ENCODE data around the gene FRA10AC1. TPM values are rescaled to one million over a fixed set of nuclear protein-coding genes. Genes with fewer than 3 reads are reported as not detected.

The FRA10AC1 gene
- polyA plus RNA-seq, 2 of the 4 experiments (the other 2 are of a cell fraction): 11.1 to 20.5 TPM

GRCh38 chr10:93630625-93631557, 71.5 kb downstream of the FRA10AC1 start:
- H3K4me1 ChIP-seq: no peaks in the 10 kb centered on the region
- DNase-seq (ENCODE audit: low read depth in 1 of 2, low spot score in 1 of 2) (no peak), ATAC-seq (peak in 1 of 2 experiments; percentile 30; a peak in 3 of 6 replicates), FAIRE-seq (no peak)
- WGBS (ENCODE audit: missing lambda C conversion rate): 80% methylated on average over 15 of the region's 15 CpGs
- H3K9me3 ChIP-seq: no peaks in the 10 kb centered on the region
- ChIA-PET CTCF (interaction anchor here (0.9 kb wide), 1 partner anchor 184 kb away, joined by 3 read pairs; no protein-coding TSS in a partner anchor), POLR2A (no interaction called here)
- H3K4me3 ChIP-seq: no peak overlapping the region
- H3K4me2 ChIP-seq: no peak overlapping the region
- H3K27ac ChIP-seq: no peak overlapping the region
- TF ChIP-seq HES2 (IDR thresholded peaks at IDR 0.05) (no peak), ESRRA (IDR thresholded peaks at IDR 0.05; ENCODE audit: borderline replicate concordance, low read length) (no peak), CEBPB (IDR thresholded peaks at IDR 0.05) (no peak), MYC (IDR thresholded peaks at IDR 0.05; ENCODE audit: borderline replicate concordance, low read length) (no peak), RNF2 (IDR thresholded peaks at IDR 0.05; ENCODE audit: borderline replicate concordance, low read depth) (no peak), PHF8 (IDR thresholded peaks at IDR 0.05; ENCODE audit: borderline replicate concordance, low read depth) (no peak), BHLHE40 (IDR thresholded peaks at IDR 0.05; ENCODE audit: low read depth, low read length) (no peak), SREBF2 (IDR thresholded peaks at IDR 0.05) (no peak), EHMT2 (IDR thresholded peaks at IDR 0.05; ENCODE audit: low read depth) (no peak), ZNF302 (CRISPR knock-in tag; IDR thresholded peaks at IDR 0.05) (no peak), POLR2AphosphoS2 (conservative IDR thresholded peaks at IDR 0.05; ENCODE audit: low read length) (no peak), ZSCAN20 (CRISPR knock-in tag; IDR thresholded peaks at IDR 0.05) (no peak), RARB (CRISPR knock-in tag; IDR thresholded peaks at IDR 0.05) (no peak), RAD21 (conservative IDR thresholded peaks at IDR 0.05 in 1 of 2, IDR thresholded peaks at IDR 0.05 in 1 of 2) (no peak), KDM5A (IDR thresholded peaks at IDR 0.05) (no peak), E2F6 (IDR thresholded peaks at IDR 0.05; ENCODE audit: borderline replicate concordance, low read depth) (no peak), BCL3 (IDR thresholded peaks at IDR 0.05) (no peak)
- TF ChIP-seq, protein P1, sequence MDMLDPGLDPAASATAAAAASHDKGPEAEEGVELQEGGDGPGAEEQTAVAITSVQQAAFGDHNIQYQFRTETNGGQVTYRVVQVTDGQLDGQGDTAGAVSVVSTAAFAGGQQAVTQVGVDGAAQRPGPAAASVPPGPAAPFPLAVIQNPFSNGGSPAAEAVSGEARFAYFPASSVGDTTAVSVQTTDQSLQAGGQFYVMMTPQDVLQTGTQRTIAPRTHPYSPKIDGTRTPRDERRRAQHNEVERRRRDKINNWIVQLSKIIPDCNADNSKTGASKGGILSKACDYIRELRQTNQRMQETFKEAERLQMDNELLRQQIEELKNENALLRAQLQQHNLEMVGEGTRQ (IDR thresholded peaks at IDR 0.05): no peak
- TF ChIP-seq, protein P2, sequence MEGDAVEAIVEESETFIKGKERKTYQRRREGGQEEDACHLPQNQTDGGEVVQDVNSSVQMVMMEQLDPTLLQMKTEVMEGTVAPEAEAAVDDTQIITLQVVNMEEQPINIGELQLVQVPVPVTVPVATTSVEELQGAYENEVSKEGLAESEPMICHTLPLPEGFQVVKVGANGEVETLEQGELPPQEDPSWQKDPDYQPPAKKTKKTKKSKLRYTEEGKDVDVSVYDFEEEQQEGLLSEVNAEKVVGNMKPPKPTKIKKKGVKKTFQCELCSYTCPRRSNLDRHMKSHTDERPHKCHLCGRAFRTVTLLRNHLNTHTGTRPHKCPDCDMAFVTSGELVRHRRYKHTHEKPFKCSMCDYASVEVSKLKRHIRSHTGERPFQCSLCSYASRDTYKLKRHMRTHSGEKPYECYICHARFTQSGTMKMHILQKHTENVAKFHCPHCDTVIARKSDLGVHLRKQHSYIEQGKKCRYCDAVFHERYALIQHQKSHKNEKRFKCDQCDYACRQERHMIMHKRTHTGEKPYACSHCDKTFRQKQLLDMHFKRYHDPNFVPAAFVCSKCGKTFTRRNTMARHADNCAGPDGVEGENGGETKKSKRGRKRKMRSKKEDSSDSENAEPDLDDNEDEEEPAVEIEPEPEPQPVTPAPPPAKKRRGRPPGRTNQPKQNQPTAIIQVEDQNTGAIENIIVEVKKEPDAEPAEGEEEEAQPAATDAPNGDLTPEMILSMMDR (IDR thresholded peaks at IDR 0.05): no peak
- TF ChIP-seq, protein P3, sequence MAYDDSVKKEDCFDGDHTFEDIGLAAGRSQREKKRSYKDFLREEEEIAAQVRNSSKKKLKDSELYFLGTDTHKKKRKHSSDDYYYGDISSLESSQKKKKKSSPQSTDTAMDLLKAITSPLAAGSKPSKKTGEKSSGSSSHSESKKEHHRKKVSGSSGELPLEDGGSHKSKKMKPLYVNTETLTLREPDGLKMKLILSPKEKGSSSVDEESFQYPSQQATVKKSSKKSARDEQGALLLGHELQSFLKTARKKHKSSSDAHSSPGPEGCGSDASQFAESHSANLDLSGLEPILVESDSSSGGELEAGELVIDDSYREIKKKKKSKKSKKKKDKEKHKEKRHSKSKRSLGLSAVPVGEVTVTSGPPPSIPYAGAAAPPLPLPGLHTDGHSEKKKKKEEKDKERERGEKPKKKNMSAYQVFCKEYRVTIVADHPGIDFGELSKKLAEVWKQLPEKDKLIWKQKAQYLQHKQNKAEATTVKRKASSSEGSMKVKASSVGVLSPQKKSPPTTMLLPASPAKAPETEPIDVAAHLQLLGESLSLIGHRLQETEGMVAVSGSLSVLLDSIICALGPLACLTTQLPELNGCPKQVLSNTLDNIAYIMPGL (CRISPR knock-in tag; IDR thresholded peaks at IDR 0.05; ENCODE audit: borderline replicate concordance): no peak
